K562 (cell line): ENCODE results near the gene UBE2E3. TPM values are rescaled to one million over a fixed set of nuclear protein-coding genes. Genes with fewer than 3 reads are reported as not detected.

ENCODE experiments used
- CAMTA2 ChIP-seq: fragments of 250-450 bp; sonication (Bioruptor Pico); conservative IDR thresholded peaks from 2 replicates; pipeline ENCODE4 v1.5.1; 2022
- HNRNPUL1 ChIP-seq: fragments of 200-400 bp; formaldehyde crosslinking; IDR thresholded peaks from 2 replicates; pipeline ENCODE4 v1.6.1; 2017; ENCODE audit warnings: low read length
- KHSRP ChIP-seq: fragments of 450-650 bp; IDR thresholded peaks from 2 replicates; pipeline ENCODE4 v1.6.1; 2017
- TFAM ChIP-seq: fragments of 250-450 bp; sonication (Bioruptor Pico); conservative IDR thresholded peaks from 2 replicates; pipeline ENCODE4 v1.5.0; 2021; ENCODE audit warnings: mild to moderate bottlenecking, moderate library complexity
- XRCC4 ChIP-seq: IDR thresholded peaks from one replicate; pipeline ENCODE4 v1.6.1; 2011; ENCODE audit not compliant: insufficient read depth, insufficient read length; ENCODE audit errors: extremely low read depth
- ZBTB33 ChIP-seq: sonication (generic); formaldehyde crosslinking; IDR thresholded peaks from 2 replicates; pipeline ENCODE4 v1.8.1; 2023; ENCODE audit warnings: mild to moderate bottlenecking, missing genetic modification reagents
- ZNF318 ChIP-seq, 2 experiments: fragments of 450-650 bp; IDR thresholded peaks; 2 replicates each; pipeline ENCODE4 v1.6.1; 2016; ENCODE audit warnings: mild to moderate bottlenecking in 2 of 2, borderline replicate concordance in 1 of 2, low read depth in 1 of 2, moderate library complexity in 1 of 2
- ZNF407 ChIP-seq: fragments of 450-650 bp; IDR thresholded peaks from 2 replicates; pipeline ENCODE4 v1.6.1; 2016; ENCODE audit warnings: low read depth
- polyA plus RNA-seq, 8 experiments: library from polyadenylated mRNA; depleted of rRNA in 4 of 8; stranded (reverse) in 5 of 8; unstranded in 3 of 8; fragments of >200 nt; fragmentation: Nextera tagmentation in 2 of 8; fragmentation: Illumina TruSeq in 1 of 8; extraction: Ambion mirVana in 2 of 8; extraction: Trizol in 1 of 8; gene quantifications; 2 replicates each; pipeline versions ENCODE4 v1.2.1 to v1.2.3, GENCODE V29; 2011 to 2014; ENCODE audit warnings: inconsistent platforms in 1 of 8, missing spikeins in 1 of 8
- total RNA-seq, 7 experiments: library from RNA; depleted of rRNA in 6 of 7; stranded (reverse); fragments of >200 nt in 6 of 7; fragmentation: Illumina TruSeq in 2 of 7; extraction: Trizol in 2 of 7; gene quantifications; 2 replicates each; pipeline versions ENCODE4 v1.2.1 to v1.2.3, GENCODE V29; 2011 to 2021; ENCODE audit warnings: low replicate concordance in 1 of 7

The UBE2E3 gene
- total and polyA plus RNA-seq, 9 of the 15 experiments (the other 6 are each of a cell fraction or from before 2014, with no cell fraction given): 58.2 to 173 (median 78.0) TPM

- TF ChIP-seq ZNF407: no peak
- TF ChIP-seq ZNF318 (IDR thresholded peaks at IDR 0.05; ENCODE audit: borderline replicate concordance in 1 of 2, low read depth in 1 of 2): no peak
- no peak for TF ChIP-seq CAMTA2
- no peak for TF ChIP-seq XRCC4
- TF ChIP-seq HNRNPUL1: no peak
- no peak; the same call in 1 of the 2 replicates for TF ChIP-seq ZBTB33 (CRISPR knock-in tag)
- no peak for TF ChIP-seq TFAM (CRISPR knock-in tag)
- TF ChIP-seq KHSRP: no peak
These were observed at the start of gene UBE2E3 (continued) for GRCh38 chr2:180980106-180980942.
